Breast epithelium (tissue), 3 donors: Measurements from ENCODE around the gene LBP.

Experiments used
- CTCF ChIP-seq, 3 donors: fragments of 450-650 bp; IDR thresholded peaks; one replicate each; pipeline ENCODE4 v1.5.1; 2016 to 2017; ENCODE audit warnings: antibody characterized with exemption in 3 of 3, mild to moderate bottlenecking in 3 of 3, moderate library complexity in 3 of 3
- POLR2A ChIP-seq: fragments of 450-650 bp; IDR thresholded peaks from one replicate; pipeline ENCODE4 v1.6.1; 2016; ENCODE audit warnings: antibody characterized with exemption, mild to moderate bottlenecking, moderate library complexity

GRCh38 chr20:38423541-38423940 lies 77.3 kb downstream of the LBP start:
- TF ChIP-seq POLR2A: no peak
- TF ChIP-seq CTCF (IDR thresholded peaks at IDR 0.05): no peak
